HL-60 (cell line): ENCODE data around the gene MAML1.

ENCODE experiments used
- DNase-seq, 2 experiments: peaks; one replicate each; pipeline ENCODE4 v3.0.0-alpha.2; 2010 to 2020; ENCODE audit warnings: low read depth in 1 of 2, low spot score in 1 of 2
- H3K27ac ChIP-seq: fragments of 250-450 bp; sonication (Bioruptor Pico); replicated peaks from 2 replicates; pipeline ENCODE4 v1.5.1; 2020; ENCODE audit warnings: mild to moderate bottlenecking, moderate library complexity
- H3K27me3 ChIP-seq: fragments of 250-450 bp; sonication (Bioruptor Pico); 2 replicates; pipeline ENCODE4 v1.5.1; 2021; ENCODE audit warnings: mild to moderate bottlenecking, moderate library complexity; ENCODE audit not compliant: insufficient read depth, poor library complexity, severe bottlenecking
- H3K4me3 ChIP-seq: replicated peaks from 2 replicates; pipeline ENCODE4 v1.5.1; 2011; ENCODE audit warnings: mild to moderate bottlenecking, control low read depth, low read length; ENCODE audit not compliant: insufficient read depth
- GABPA ChIP-seq: IDR thresholded peaks from 2 replicates; pipeline ENCODE4 v1.6.1; 2012; ENCODE audit warnings: low read depth
- POLR2AphosphoS5 ChIP-seq: IDR thresholded peaks from 2 replicates; pipeline ENCODE4 v1.6.1; 2012; ENCODE audit warnings: low read depth
- SPI1 ChIP-seq: IDR thresholded peaks from 2 replicates; pipeline ENCODE4 v1.6.1; 2012; ENCODE audit warnings: low read depth, mild to moderate bottlenecking, borderline replicate concordance
- TF ChIP-seq, protein P1 (sequence below): IDR thresholded peaks from one replicate; pipeline ENCODE4 v1.5.1; 2011; ENCODE audit warnings: low read length, control low read depth, inconsistent platforms; ENCODE audit not compliant: insufficient read depth
- TF ChIP-seq, protein P2 (sequence below): IDR thresholded peaks from 2 replicates; pipeline ENCODE4 v1.6.1; 2012; ENCODE audit warnings: low read depth; ENCODE audit not compliant: insufficient replicate concordance

MAML1 gene

DNA sequence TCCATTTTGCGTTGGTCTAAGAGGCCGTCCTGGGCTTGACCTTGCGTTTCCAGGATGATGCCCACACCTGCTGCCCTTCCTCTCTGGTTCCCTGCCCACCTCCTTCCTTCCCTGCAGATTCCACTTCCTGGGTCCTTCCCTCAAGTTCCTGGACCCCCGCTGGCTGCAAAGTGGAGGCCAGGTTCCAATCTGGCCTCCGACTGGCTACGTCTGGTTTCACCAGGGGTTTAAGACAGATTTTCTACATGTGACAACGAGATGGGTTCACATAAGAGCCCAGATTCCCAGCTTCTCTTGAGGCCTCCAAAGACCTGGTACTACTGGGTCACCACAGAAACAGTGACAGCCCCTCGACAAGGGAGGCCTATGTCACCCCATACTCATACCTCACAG, 71.9 kb downstream of the MAML1 start:
- Histone ChIP-seq H3K4me3 (peak overlapping the region; percentile 72), H3K27ac (peak overlapping the region; percentile 97)
- TF ChIP-seq GABPA: no peak
- no peak for TF ChIP-seq POLR2AphosphoS5
- TF ChIP-seq, protein P1, sequence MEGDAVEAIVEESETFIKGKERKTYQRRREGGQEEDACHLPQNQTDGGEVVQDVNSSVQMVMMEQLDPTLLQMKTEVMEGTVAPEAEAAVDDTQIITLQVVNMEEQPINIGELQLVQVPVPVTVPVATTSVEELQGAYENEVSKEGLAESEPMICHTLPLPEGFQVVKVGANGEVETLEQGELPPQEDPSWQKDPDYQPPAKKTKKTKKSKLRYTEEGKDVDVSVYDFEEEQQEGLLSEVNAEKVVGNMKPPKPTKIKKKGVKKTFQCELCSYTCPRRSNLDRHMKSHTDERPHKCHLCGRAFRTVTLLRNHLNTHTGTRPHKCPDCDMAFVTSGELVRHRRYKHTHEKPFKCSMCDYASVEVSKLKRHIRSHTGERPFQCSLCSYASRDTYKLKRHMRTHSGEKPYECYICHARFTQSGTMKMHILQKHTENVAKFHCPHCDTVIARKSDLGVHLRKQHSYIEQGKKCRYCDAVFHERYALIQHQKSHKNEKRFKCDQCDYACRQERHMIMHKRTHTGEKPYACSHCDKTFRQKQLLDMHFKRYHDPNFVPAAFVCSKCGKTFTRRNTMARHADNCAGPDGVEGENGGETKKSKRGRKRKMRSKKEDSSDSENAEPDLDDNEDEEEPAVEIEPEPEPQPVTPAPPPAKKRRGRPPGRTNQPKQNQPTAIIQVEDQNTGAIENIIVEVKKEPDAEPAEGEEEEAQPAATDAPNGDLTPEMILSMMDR: no peak
- TF ChIP-seq, protein P2, sequence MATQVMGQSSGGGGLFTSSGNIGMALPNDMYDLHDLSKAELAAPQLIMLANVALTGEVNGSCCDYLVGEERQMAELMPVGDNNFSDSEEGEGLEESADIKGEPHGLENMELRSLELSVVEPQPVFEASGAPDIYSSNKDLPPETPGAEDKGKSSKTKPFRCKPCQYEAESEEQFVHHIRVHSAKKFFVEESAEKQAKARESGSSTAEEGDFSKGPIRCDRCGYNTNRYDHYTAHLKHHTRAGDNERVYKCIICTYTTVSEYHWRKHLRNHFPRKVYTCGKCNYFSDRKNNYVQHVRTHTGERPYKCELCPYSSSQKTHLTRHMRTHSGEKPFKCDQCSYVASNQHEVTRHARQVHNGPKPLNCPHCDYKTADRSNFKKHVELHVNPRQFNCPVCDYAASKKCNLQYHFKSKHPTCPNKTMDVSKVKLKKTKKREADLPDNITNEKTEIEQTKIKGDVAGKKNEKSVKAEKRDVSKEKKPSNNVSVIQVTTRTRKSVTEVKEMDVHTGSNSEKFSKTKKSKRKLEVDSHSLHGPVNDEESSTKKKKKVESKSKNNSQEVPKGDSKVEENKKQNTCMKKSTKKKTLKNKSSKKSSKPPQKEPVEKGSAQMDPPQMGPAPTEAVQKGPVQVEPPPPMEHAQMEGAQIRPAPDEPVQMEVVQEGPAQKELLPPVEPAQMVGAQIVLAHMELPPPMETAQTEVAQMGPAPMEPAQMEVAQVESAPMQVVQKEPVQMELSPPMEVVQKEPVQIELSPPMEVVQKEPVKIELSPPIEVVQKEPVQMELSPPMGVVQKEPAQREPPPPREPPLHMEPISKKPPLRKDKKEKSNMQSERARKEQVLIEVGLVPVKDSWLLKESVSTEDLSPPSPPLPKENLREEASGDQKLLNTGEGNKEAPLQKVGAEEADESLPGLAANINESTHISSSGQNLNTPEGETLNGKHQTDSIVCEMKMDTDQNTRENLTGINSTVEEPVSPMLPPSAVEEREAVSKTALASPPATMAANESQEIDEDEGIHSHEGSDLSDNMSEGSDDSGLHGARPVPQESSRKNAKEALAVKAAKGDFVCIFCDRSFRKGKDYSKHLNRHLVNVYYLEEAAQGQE: no peak
- no peak for TF ChIP-seq SPI1

DNA sequence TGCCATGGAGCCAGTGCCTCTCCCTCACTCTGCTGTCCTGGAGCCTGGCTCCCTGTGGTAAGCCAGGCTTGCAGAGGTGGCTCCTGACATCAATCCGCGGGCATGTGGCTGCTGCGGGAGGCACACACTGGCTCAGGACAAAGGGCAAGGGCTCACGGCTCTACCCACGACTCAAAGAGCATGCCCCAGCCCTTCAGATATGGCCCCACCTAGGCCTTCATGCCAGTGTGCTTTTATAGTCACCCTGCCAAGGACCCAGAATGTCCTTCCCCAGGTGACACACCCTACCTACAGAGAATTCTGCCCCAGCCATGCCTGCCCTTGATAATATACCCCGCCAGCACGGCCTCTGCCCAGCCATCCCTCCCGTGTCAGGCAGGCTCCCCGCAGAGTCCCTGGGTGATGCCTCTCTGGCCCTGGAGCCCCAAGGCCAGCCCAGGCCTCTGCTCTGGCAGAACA, 72.5 kb downstream of the MAML1 start:
- peak overlapping the region; percentile 97 for H3K27ac ChIP-seq
- H3K27me3 ChIP-seq: no peaks in the 10 kb centered on the region
- TF ChIP-seq, protein P2: no peak
- TF ChIP-seq GABPA: no peak
- peak overlapping the region; percentile 72 for H3K4me3 ChIP-seq
- DNase-seq: peak in 1 of 2 experiments; percentile 31

More for the DNA sequence above, 71.9 kb downstream of the MAML1 start:
- no peaks in the 10 kb centered on the region for H3K27me3 ChIP-seq
- DNase-seq: no peak

DNA sequence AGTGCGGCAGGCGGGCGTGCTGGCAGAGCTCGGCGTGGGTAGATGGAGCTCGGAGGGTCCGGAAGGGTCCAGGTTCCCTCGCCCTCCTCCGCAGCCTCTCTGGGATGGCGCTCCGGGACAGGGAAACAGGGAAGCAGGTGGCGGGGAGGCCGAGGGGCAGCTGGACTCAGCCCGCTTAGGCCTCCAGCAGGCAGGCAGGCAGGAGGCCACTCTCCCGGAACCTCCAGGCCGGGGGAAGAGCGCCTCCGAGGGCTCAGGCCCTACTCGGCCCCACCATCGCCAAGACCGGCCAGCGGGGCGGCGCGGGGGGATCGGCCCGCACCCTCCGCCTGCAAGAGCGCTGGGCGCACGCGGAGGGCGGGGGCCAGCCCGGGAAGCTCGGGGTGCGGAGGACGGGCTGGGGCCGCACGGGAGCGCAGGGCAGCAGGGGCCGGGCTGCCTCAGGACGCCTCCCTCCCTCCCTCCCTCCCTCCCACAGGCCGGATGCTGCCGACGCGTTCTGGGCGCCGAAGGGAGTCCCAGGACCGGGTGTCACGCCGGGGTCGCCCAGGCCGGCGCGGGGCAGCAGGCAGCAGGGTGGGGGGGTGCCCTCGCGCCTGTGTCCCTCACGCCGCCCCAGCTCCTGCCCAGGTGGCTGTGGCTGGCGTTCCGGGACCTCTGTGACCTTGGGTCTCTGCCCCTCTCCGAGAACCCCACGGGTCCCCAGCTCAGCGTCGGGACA, 73.1 kb downstream of the MAML1 start:
- peak overlapping the region; percentile 72 for H3K4me3 ChIP-seq
- H3K27ac ChIP-seq: peak overlapping the region; percentile 97
- TF ChIP-seq, protein P1: no peak
- no peak; the same call in 1 of the 2 replicates for TF ChIP-seq POLR2AphosphoS5
- TF ChIP-seq, protein P2: no peak
- TF ChIP-seq SPI1: no peak
- no peak for TF ChIP-seq GABPA

More for the DNA sequence above, 73.1 kb downstream of the MAML1 start:
- peak in 1 of 2 experiments; percentile 45 for DNase-seq
- no peaks in the 10 kb centered on the region for H3K27me3 ChIP-seq
